HepG2 (cell line): ENCODE results near the gene PSD4. TPM values are rescaled to one million over a fixed set of nuclear protein-coding genes. Genes with fewer than 3 reads are reported as not detected.

Source experiments
- CSRNP2 ChIP-seq: sonication (generic); formaldehyde crosslinking; conservative IDR thresholded peaks from 2 replicates; pipeline ENCODE4 v1.8.0; 2022; ENCODE audit warnings: low read depth, missing genetic modification reagents
- ETV5 ChIP-seq: IDR thresholded peaks from 2 replicates; pipeline ENCODE4 v1.6.1; 2018; ENCODE audit warnings: missing biosample characterization, missing genetic modification reagents, inconsistent platforms, borderline replicate concordance
- GABPB1 ChIP-seq: IDR thresholded peaks from 2 replicates; pipeline ENCODE4 v1.6.1; 2016; ENCODE audit warnings: mild to moderate bottlenecking, missing genetic modification reagents, moderate library complexity, missing compliant biosample characterization
- HINFP ChIP-seq: sonication (generic); formaldehyde crosslinking; IDR thresholded peaks from 2 replicates; pipeline ENCODE4 v1.4.0; 2020; ENCODE audit warnings: low read depth, mild to moderate bottlenecking, missing genetic modification reagents
- HOXA5 ChIP-seq: sonication (generic); formaldehyde crosslinking; IDR thresholded peaks from 2 replicates; pipeline ENCODE4 v1.4.0; 2020; ENCODE audit warnings: missing genetic modification reagents
- KDM2A ChIP-seq: sonication (generic); formaldehyde crosslinking; IDR thresholded peaks from 2 replicates; pipeline ENCODE4 v1.4.0; 2020; ENCODE audit warnings: low read depth, missing genetic modification reagents, borderline replicate concordance
- NCOA5 ChIP-seq: sonication (generic); formaldehyde crosslinking; IDR thresholded peaks from 2 replicates; pipeline ENCODE4 v1.4.0; 2020; ENCODE audit warnings: missing genetic modification reagents
- RARG ChIP-seq: sonication (generic); formaldehyde crosslinking; IDR thresholded peaks from 2 replicates; pipeline ENCODE4 v1.4.0; 2020; ENCODE audit warnings: low read depth, mild to moderate bottlenecking, missing genetic modification reagents
- RFX1 ChIP-seq: fragments of 450-650 bp; IDR thresholded peaks from 2 replicates; pipeline ENCODE4 v1.6.1; 2017
- SOX13 ChIP-seq, 3 experiments: fragments of 450-650 bp in 1 of 3; sonication (generic) in 1 of 3; formaldehyde crosslinking in 1 of 3; IDR thresholded peaks in 2 of 3; conservative IDR thresholded peaks in 1 of 3; 2 replicates each; pipeline versions ENCODE4 v1.5.0 to v1.6.1; 2016 to 2020; ENCODE audit warnings: antibody characterized with exemption in 1 of 3, mild to moderate bottlenecking in 1 of 3, missing compliant biosample characterization in 1 of 3, missing genetic modification reagents in 1 of 3, moderate library complexity in 1 of 3
- TAF1 ChIP-seq: sonication (generic); formaldehyde crosslinking; IDR thresholded peaks from 2 replicates; pipeline ENCODE4 v1.4.0; 2020; ENCODE audit warnings: missing genetic modification reagents
- TRIM24 ChIP-seq: sonication (generic); formaldehyde crosslinking; IDR thresholded peaks from 2 replicates; pipeline ENCODE4 v1.8.0; 2022; ENCODE audit warnings: mild to moderate bottlenecking, missing genetic modification reagents
- ZMAT3 ChIP-seq: sonication (generic); formaldehyde crosslinking; conservative IDR thresholded peaks from 2 replicates; pipeline ENCODE4 v1.7.0; 2021; ENCODE audit warnings: missing genetic modification reagents
- ZNF143 ChIP-seq: sonication (generic); formaldehyde crosslinking; IDR thresholded peaks from 2 replicates; pipeline ENCODE4 v1.4.0; 2020; ENCODE audit warnings: missing genetic modification reagents
- ZNF589 ChIP-seq: sonication (generic); formaldehyde crosslinking; conservative IDR thresholded peaks from 2 replicates; pipeline ENCODE4 v1.8.0; 2022; ENCODE audit warnings: mild to moderate bottlenecking, moderate library complexity, missing genetic modification reagents
- ZNF737 ChIP-seq: sonication (generic); formaldehyde crosslinking; IDR thresholded peaks from 2 replicates; pipeline ENCODE4 v1.5.0; 2020; ENCODE audit warnings: missing genetic modification reagents, mild to moderate bottlenecking, borderline replicate concordance
- polyA plus RNA-seq, 8 experiments: library from polyadenylated mRNA; depleted of rRNA in 3 of 8; stranded (reverse) in 7 of 8; unstranded in 1 of 8; fragments of >200 nt; fragmentation: Illumina TruSeq in 4 of 8; extraction: Trizol in 4 of 8; gene quantifications; 2 replicates each; pipeline versions ENCODE4 v1.2.1 to v1.2.3, GENCODE V29; 2011 to 2016; ENCODE audit warnings: low read depth in 4 of 8, missing spikeins in 1 of 8, mixed read lengths in 1 of 8; ENCODE audit not compliant: insufficient read depth in 1 of 8
- total RNA-seq, 5 experiments: library from RNA; depleted of rRNA; stranded (reverse); fragments of >200 nt; fragmentation: Illumina TruSeq; extraction: Trizol; gene quantifications; 2 replicates each; pipeline ENCODE4 v1.2.3, GENCODE V29; 2016; ENCODE audit warnings: low read depth in 1 of 5
- TF ChIP-seq, protein P1 (sequence below): sonication (generic); formaldehyde crosslinking; IDR thresholded peaks from 2 replicates; pipeline ENCODE4 v1.4.0; 2020; ENCODE audit warnings: low read depth, mild to moderate bottlenecking, missing genetic modification reagents
- TF ChIP-seq, protein P2 (sequence below): sonication (generic); formaldehyde crosslinking; IDR thresholded peaks from 2 replicates; pipeline ENCODE4 v1.4.0; 2020; ENCODE audit warnings: missing genetic modification reagents
- TF ChIP-seq, protein P3 (sequence below): sonication (generic); formaldehyde crosslinking; IDR thresholded peaks from 2 replicates; pipeline ENCODE4 v1.5.0; 2020; ENCODE audit warnings: missing genetic modification reagents, mild to moderate bottlenecking, borderline replicate concordance
- TF ChIP-seq, protein P4 (sequence below): sonication (generic); formaldehyde crosslinking; IDR thresholded peaks from 2 replicates; pipeline ENCODE4 v1.5.0; 2020; ENCODE audit warnings: mild to moderate bottlenecking, low read depth, missing genetic modification reagents, borderline replicate concordance

PSD4 gene
- total and polyA plus RNA-seq, 2 of the 13 experiments (the other 11 are each of a cell fraction or from before 2014, with no cell fraction given), result 5.8 to 9.4 TPM

DNA sequence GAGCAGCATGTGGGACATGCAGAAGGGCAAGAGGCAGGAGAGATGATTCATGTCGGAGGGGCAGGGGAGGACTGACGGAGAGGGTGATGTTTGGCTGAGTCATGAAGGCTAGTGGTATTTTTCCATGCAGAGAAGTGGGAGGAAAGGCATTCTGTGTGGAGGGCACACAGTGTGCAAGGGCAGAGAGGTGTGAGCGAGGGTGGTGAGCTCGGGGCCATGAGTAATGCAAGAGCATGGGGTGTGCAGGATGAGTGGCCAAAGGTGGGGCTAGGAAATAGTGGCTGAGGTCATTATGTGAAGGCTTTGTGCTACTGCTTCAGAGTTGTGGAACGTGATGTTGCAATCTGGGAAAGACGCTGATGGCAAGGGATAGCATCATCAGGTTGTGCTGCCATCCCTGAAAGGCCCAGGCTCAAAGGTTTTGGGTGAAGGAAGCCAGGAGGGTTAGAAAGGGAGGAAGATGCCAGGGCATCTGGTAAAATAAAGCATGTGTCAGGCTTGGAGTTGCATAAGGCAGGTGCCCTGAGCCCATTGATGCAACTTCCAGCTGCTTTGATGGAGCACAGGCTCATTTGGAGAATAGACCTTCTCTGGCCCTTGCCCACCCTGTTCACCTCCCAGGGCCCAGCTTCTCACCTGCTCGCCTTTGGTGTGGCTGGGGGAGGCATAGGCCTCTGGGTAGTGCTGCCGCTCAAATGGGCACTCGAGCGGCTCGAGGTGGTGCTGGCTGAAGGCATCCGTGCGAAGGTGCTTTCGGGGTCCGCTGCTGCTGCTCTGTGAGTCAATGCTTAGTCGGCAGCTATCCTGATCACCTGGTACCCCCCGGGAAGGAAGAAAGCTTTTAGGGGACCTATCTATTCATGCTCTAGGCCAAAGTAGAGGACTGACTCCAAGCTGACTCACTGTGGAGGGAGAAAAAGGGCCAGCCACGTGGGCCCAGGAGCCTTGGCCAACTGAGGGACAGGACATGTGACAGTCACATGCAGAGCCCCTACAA, 67.4 kb downstream of the PSD4 start (continued):
- TF ChIP-seq, protein P1, sequence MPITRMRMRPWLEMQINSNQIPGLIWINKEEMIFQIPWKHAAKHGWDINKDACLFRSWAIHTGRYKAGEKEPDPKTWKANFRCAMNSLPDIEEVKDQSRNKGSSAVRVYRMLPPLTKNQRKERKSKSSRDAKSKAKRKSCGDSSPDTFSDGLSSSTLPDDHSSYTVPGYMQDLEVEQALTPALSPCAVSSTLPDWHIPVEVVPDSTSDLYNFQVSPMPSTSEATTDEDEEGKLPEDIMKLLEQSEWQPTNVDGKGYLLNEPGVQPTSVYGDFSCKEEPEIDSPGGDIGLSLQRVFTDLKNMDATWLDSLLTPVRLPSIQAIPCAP (CRISPR knock-in tag), result no peak
- TF ChIP-seq ZNF737 (no peak), ZMAT3 (CRISPR knock-in tag) (no peak), CSRNP2 (CRISPR knock-in tag) (no peak), TAF1 (CRISPR knock-in tag) (no peak), KDM2A (CRISPR knock-in tag) (peak; percentile 69), RFX1 (no peak), GABPB1 (CRISPR knock-in tag) (peak; percentile 44; the same call in 1 of the 2 replicates), ZNF143 (CRISPR knock-in tag) (no peak), RARG (CRISPR knock-in tag) (no peak), HOXA5 (CRISPR knock-in tag) (no peak), HINFP (CRISPR knock-in tag) (no peak), ETV5 (CRISPR knock-in tag) (peak; percentile 48; the same call in 1 of the 2 replicates), ZNF589 (CRISPR knock-in tag) (no peak), SOX13 (IDR thresholded peaks at IDR 0.05) (no peak), SOX13 (CRISPR knock-in tag; conservative IDR thresholded peaks at IDR 0.05 in 1 of 2, IDR thresholded peaks at IDR 0.05 in 1 of 2) (peak in 1 of 2 experiments; percentile 32; a peak in 1 of 4 replicates), NCOA5 (CRISPR knock-in tag) (no peak), TRIM24 (no peak)
- TF ChIP-seq, protein P2, sequence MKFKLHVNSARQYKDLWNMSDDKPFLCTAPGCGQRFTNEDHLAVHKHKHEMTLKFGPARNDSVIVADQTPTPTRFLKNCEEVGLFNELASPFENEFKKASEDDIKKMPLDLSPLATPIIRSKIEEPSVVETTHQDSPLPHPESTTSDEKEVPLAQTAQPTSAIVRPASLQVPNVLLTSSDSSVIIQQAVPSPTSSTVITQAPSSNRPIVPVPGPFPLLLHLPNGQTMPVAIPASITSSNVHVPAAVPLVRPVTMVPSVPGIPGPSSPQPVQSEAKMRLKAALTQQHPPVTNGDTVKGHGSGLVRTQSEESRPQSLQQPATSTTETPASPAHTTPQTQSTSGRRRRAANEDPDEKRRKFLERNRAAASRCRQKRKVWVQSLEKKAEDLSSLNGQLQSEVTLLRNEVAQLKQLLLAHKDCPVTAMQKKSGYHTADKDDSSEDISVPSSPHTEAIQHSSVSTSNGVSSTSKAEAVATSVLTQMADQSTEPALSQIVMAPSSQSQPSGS (CRISPR knock-in tag), result no peak
- TF ChIP-seq, protein P3, sequence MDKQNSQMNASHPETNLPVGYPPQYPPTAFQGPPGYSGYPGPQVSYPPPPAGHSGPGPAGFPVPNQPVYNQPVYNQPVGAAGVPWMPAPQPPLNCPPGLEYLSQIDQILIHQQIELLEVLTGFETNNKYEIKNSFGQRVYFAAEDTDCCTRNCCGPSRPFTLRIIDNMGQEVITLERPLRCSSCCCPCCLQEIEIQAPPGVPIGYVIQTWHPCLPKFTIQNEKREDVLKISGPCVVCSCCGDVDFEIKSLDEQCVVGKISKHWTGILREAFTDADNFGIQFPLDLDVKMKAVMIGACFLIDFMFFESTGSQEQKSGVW (CRISPR knock-in tag), result no peak
- TF ChIP-seq, protein P4, sequence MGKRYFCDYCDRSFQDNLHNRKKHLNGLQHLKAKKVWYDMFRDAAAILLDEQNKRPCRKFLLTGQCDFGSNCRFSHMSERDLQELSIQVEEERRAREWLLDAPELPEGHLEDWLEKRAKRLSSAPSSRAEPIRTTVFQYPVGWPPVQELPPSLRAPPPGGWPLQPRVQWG (CRISPR knock-in tag), result no peak
